ENCODE data around the gene FNBP1.

DNA sequence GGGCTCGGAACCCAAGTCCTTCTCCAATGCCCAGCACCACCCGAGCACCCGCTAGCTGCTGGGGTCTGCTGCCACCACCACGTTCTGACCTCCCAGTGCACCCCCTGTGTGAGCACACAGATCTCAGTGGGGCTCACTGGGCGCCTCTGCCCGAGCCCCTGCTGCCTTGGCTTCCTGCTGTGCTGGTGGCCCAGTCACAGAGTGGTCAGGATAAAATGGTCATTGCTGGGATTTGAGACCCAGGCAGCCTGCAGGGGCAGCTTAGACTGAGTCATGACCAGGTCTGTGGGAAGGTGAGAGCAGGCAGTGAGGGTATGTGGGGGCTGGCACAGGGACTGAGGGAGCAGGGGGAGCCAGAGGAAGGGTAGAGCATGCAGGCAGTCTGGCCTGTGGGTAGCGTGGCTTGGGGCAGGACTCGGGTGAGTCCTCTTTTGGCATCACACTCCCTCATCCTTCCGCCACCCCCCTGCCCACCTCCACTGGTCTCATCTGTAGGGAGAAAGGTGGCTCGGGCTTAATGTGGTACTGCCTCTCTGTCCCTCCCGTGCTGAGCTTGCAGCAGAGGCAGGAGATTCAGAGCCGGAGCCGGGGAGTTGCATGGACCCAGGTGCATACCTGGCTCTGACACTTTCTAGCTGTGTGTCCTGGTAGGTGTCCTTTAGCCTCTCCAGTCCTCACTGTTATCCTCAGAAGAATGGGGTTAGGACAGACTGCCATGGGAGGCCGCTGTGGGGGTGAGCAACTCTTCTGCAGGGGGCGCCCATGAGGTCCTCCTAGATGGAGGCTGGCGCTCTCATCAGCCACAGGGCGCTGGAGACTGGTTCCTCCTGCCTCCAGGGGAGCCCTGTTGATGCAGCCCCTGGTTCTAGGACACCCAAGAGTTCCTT is 175.6 kb downstream of the FNBP1 start:
- TF ChIP-seq NR2C2 (CRISPR knock-in tag; IDR thresholded peaks at IDR 0.05) (no peak), FOXJ3 (CRISPR knock-in tag; IDR thresholded peaks at IDR 0.05; ENCODE audit: borderline replicate concordance) (no peak), GABPB1 (CRISPR knock-in tag; IDR thresholded peaks at IDR 0.05) (no peak), NR1H2 (CRISPR knock-in tag; IDR thresholded peaks at IDR 0.05) (no peak), NFE2L1 (CRISPR knock-in tag; IDR thresholded peaks at IDR 0.05) (no peak), SP1 (CRISPR knock-in tag; conservative IDR thresholded peaks at IDR 0.05) (no peak), CREB1 (CRISPR knock-in tag; IDR thresholded peaks at IDR 0.05) (no peak)
- TF ChIP-seq, protein P1, sequence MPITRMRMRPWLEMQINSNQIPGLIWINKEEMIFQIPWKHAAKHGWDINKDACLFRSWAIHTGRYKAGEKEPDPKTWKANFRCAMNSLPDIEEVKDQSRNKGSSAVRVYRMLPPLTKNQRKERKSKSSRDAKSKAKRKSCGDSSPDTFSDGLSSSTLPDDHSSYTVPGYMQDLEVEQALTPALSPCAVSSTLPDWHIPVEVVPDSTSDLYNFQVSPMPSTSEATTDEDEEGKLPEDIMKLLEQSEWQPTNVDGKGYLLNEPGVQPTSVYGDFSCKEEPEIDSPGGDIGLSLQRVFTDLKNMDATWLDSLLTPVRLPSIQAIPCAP (CRISPR knock-in tag; IDR thresholded peaks at IDR 0.05), result no peak
- TF ChIP-seq, protein P2, sequence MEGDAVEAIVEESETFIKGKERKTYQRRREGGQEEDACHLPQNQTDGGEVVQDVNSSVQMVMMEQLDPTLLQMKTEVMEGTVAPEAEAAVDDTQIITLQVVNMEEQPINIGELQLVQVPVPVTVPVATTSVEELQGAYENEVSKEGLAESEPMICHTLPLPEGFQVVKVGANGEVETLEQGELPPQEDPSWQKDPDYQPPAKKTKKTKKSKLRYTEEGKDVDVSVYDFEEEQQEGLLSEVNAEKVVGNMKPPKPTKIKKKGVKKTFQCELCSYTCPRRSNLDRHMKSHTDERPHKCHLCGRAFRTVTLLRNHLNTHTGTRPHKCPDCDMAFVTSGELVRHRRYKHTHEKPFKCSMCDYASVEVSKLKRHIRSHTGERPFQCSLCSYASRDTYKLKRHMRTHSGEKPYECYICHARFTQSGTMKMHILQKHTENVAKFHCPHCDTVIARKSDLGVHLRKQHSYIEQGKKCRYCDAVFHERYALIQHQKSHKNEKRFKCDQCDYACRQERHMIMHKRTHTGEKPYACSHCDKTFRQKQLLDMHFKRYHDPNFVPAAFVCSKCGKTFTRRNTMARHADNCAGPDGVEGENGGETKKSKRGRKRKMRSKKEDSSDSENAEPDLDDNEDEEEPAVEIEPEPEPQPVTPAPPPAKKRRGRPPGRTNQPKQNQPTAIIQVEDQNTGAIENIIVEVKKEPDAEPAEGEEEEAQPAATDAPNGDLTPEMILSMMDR (IDR thresholded peaks at IDR 0.05), result no peak
- TF ChIP-seq, protein P3, sequence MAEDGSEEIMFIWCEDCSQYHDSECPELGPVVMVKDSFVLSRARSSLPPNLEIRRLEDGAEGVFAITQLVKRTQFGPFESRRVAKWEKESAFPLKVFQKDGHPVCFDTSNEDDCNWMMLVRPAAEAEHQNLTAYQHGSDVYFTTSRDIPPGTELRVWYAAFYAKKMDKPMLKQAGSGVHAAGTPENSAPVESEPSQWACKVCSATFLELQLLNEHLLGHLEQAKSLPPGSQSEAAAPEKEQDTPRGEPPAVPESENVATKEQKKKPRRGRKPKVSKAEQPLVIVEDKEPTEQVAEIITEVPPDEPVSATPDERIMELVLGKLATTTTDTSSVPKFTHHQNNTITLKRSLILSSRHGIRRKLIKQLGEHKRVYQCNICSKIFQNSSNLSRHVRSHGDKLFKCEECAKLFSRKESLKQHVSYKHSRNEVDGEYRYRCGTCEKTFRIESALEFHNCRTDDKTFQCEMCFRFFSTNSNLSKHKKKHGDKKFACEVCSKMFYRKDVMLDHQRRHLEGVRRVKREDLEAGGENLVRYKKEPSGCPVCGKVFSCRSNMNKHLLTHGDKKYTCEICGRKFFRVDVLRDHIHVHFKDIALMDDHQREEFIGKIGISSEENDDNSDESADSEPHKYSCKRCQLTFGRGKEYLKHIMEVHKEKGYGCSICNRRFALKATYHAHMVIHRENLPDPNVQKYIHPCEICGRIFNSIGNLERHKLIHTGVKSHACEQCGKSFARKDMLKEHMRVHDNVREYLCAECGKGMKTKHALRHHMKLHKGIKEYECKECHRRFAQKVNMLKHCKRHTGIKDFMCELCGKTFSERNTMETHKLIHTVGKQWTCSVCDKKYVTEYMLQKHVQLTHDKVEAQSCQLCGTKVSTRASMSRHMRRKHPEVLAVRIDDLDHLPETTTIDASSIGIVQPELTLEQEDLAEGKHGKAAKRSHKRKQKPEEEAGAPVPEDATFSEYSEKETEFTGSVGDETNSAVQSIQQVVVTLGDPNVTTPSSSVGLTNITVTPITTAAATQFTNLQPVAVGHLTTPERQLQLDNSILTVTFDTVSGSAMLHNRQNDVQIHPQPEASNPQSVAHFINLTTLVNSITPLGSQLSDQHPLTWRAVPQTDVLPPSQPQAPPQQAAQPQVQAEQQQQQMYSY (CRISPR knock-in tag; IDR thresholded peaks at IDR 0.05), result no peak
- TF ChIP-seq, protein P4, sequence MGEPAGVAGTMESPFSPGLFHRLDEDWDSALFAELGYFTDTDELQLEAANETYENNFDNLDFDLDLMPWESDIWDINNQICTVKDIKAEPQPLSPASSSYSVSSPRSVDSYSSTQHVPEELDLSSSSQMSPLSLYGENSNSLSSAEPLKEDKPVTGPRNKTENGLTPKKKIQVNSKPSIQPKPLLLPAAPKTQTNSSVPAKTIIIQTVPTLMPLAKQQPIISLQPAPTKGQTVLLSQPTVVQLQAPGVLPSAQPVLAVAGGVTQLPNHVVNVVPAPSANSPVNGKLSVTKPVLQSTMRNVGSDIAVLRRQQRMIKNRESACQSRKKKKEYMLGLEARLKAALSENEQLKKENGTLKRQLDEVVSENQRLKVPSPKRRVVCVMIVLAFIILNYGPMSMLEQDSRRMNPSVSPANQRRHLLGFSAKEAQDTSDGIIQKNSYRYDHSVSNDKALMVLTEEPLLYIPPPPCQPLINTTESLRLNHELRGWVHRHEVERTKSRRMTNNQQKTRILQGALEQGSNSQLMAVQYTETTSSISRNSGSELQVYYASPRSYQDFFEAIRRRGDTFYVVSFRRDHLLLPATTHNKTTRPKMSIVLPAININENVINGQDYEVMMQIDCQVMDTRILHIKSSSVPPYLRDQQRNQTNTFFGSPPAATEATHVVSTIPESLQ (CRISPR knock-in tag; IDR thresholded peaks at IDR 0.05), result no peak
- TF ChIP-seq, protein P5, sequence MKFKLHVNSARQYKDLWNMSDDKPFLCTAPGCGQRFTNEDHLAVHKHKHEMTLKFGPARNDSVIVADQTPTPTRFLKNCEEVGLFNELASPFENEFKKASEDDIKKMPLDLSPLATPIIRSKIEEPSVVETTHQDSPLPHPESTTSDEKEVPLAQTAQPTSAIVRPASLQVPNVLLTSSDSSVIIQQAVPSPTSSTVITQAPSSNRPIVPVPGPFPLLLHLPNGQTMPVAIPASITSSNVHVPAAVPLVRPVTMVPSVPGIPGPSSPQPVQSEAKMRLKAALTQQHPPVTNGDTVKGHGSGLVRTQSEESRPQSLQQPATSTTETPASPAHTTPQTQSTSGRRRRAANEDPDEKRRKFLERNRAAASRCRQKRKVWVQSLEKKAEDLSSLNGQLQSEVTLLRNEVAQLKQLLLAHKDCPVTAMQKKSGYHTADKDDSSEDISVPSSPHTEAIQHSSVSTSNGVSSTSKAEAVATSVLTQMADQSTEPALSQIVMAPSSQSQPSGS (CRISPR knock-in tag; IDR thresholded peaks at IDR 0.05; ENCODE audit: borderline replicate concordance, low read depth), result no peak
